Measurements from ENCODE around the gene SPINK9.
"Not testable (repeated sequence)": the region's sequence is repeated elsewhere in the genome, so short reads cannot be mapped to it uniquely, and the experiment has no call there.

Gene SPINK9, protein sequence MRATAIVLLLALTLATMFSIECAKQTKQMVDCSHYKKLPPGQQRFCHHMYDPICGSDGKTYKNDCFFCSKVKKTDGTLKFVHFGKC

DNA sequence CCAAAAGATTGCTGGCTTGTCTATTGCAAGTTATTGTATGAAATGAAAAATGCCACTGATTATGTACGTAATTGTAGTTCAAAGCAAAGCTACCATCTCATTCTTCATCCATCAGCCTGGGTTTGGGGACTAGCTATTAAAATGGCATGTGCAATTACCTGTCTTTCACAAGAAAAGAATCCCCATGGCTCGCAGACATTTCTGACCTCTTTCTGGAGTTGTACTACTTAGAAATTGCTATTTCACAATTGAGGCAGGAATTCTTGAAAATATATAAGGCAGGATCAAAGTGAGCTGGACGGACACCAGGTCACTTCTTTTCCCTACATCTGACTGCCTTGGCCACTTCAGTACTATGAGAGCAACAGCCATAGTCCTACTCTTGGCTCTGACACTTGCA is at the start of gene SPINK9:
Gene SPINK9 (plus strand): TSS at position 301 of the 400 bp plus-strand sequence. CDS start 55 bp downstream, at position 356.
- DNase-seq (ENCODE audit: low read depth), result no peak

GRCh38 chr5:148290271-148291195 is 44.8 kb upstream of the SPINK9 start:
- no peak for DNase-seq (ENCODE audit: low read depth)

GRCh38 chr5:148297731-148298130 is 37.6 kb upstream of the SPINK9 start:
- DNase-seq (ENCODE audit: low read depth), result no peak

- DNase-seq (ENCODE audit: low read depth), result no peak
Measured at GRCh38 chr5:148306446-148306845, 28.9 kb upstream of the SPINK9 start.

GRCh38 chr5:148309019-148309418 is 26.3 kb upstream of the SPINK9 start:
- no peak for DNase-seq (ENCODE audit: low read depth)

GRCh38 chr5:148309746-148310145 is 25.6 kb upstream of the SPINK9 start:
- no peak for DNase-seq (ENCODE audit: low read depth)

DNA sequence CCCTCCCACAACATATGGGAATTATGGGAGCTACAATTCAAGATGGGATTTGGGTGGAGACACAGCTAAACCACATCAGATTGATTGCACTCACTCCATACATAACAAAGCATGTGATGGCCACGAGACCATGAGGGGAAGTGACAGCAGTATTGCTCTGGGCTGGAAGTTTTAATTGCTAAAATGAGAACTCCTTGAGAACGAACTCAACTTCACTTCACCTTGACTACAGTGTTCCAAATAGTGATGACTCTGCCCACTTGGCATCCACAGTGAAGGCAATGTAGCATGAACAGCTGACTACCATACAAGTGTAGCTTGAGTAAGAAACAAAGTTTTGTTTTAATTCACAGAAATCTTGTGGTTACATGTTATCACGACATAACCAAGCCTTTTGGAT is 23.9 kb upstream of the SPINK9 start:
- DNase-seq (ENCODE audit: low read depth), result no peak

- no peak for DNase-seq (ENCODE audit: low read depth)
Measured at GRCh38 chr5:148312153-148312552, 23.2 kb upstream of the SPINK9 start, which contains the start of gene SPINK7. Gene SPINK7, plus strand, starts transcription at chr5:148312423. Its CDS starts 61 bp downstream, at chr5:148312484.

GRCh38 chr5:148314187-148314586 is 21.2 kb upstream of the SPINK9 start:
- no peak for DNase-seq (ENCODE audit: low read depth)

GRCh38 chr5:148314731-148315130 is 20.6 kb upstream of the SPINK9 start:
- no peak for DNase-seq (ENCODE audit: low read depth)

GRCh38 chr5:148320011-148320963 is 15.1 kb upstream of the SPINK9 start:
- DNase-seq (ENCODE audit: low read depth), result not testable (repeated sequence)

DNA sequence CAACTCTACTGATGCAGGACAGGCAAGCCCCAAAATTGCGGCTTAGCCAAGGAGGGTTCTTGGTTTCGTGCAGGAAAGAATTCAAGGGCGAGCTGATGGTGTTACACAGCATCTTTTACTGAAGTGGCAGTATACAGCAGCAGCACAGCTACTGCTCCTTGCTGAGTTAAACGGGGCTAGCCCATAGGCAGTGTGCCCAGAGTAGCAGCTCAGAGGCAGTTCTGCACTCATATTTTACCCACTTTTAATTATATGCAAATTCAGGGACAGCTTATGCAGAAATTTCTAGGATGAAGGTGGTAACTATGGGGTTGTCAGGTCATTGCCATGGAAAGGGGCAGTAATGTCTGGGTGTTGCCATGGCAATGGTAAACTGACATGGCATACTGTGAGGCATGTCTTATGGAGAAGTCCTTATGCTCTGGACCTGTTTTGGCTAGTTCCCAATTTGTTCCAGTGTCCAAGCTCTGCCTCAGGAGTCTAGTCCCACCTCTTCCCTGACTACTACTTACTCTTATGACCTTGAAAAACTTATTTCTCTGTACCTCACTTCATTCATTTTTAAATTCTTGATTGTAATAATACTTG is 2.0 kb upstream of the SPINK9 start:
- no peak for DNase-seq (ENCODE audit: low read depth)

- no peak for DNase-seq (ENCODE audit: low read depth)
Measured at GRCh38 chr5:148336704-148337435, 1.5 kb downstream of the SPINK9 start.

DNA sequence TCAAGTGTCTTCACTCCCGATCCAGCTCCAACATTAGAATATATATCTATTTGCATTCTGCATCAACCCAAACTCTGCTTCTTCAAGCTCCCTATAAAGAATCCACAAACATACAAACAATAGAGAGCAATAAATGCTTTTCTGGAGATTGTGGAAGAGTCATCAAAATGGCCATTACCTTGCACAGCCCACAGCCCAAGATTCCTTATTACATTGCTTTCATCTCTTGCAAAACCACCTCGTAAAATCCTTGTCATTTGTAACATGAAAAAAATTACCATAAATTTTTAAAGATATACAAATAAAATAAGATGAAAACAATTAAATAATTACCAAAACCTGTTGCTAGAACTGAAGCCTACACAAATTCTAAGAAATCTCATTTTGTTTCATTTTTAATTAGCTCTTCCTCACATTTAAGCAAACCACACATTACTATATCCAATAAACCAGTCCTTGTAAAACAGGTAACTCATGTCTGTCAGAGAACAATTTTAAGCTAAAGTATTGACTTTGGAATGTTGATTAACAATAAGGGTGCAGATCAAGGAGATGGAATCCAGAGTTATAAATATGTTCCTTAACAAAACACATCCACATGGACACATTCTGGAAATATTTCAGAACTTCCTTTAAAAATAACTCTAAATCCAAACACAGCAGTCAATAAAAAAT is 7.1 kb downstream of the SPINK9 start:
- no peak for DNase-seq (ENCODE audit: low read depth)

- DNase-seq (ENCODE audit: low read depth), result no peak
Measured at GRCh38 chr5:148343046-148343407, 7.7 kb downstream of the SPINK9 start.

- DNase-seq (ENCODE audit: low read depth), result no peak
Measured at GRCh38 chr5:148343603-148344487, 8.5 kb downstream of the SPINK9 start.

DNA sequence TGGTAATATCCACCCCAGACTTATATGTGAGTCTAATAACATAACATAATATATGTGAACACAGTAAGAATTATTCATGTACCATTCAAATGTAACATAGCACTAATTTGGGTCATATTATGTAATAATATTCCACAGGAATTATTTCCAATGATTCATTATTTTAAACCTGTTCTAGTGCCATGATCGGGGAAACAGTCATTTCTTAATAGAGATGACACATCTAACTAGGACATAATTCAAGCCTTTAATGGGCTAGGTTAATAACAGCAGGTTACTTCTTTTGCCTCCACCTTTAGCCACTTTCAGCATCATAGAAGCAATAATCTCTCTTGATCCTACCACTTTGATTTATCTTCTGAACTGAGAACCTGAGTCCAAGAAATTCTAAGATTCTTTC is 12.3 kb downstream of the SPINK9 start:
- DNase-seq (ENCODE audit: low read depth), result no peak

DNA sequence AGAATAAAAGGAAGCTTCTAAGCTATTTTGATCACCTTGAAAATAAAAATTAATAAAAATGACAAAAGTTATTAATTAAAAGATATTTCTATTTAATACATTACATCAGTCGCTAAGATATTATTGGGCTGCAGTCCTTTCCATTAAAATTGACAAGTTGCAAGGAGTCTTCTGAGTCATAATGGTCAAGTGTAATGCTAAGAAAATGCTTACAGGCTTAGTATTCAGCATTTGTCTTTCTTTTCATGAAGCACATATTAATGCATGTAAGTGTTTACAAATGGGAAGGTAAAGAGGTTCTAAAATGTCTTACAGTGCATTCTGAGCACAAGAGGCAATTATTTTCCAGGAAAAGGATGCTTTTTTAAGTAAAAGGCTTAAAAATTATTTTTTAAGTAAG is 17.3 kb downstream of the SPINK9 start:
- DNase-seq (ENCODE audit: low read depth), result no peak

DNA sequence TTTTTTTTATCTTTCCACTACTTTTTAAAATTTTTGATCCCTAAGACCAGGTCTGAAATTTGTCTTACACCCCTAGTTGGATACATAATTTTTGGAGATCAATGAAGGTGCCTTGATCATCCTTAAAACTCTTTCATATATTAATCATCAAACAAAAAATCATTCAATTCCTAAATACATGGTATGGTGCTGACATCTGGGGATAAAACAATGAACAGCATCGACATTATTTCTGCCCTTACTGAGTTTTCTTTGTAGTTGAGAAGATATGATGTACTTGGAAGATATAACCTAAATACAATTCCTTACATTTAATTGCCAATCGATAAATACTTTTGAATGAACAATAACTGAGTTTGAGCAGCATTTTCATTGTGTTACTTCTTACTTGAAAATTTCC is 18.3 kb downstream of the SPINK9 start:
- DNase-seq (ENCODE audit: low read depth), result no peak

DNA sequence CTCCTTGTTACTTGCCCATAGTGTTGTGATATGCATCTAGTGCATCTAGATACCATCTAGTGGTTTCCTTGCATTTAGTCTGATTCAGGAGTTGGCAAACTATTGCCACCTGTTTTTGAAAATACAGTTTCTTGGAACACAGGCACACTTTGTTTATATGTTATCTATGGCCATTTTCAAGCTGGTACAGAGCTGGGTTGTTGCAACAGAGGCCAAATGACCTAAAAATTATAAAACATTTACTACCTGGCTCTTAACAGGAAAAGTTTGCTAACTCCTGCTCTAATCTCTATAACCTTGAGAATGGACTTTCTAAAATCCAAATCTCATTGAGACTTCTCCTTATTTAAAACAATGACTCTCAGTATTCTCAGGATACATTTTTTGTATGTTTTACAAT is 29.0 kb downstream of the SPINK9 start:
- DNase-seq (ENCODE audit: low read depth), result no peak

Measured in GM04504 (cell line).